Spleen (tissue), 11 donors: ENCODE results near the gene RHOBTB3. TPM values are rescaled to one million over a fixed set of nuclear protein-coding genes. Genes with fewer than 3 reads are reported as not detected.

ENCODE experiments used
- DNase-seq: peaks from one replicate; pipeline ENCODE4 v3.0.0-alpha.2; 2020
- H3K27ac ChIP-seq, 8 donors: fragments of 200-600 bp; sonication (generic) in 7 of 8; 1 replicate in 4 of 8; 2 replicates in 4 of 8; pipeline versions ENCODE4 v1.5.0 to v1.8.0; 2016 to 2021; ENCODE audit warnings: inconsistent platforms in 4 of 8, mild to moderate bottlenecking in 4 of 8, moderate library complexity in 1 of 8
- H3K27me3 ChIP-seq, 7 donors: fragments of 200-600 bp; sonication (generic) in 6 of 7; replicated peaks in 1 of 7; 1 replicate in 4 of 7; 2 replicates in 3 of 7; pipeline versions ENCODE4 v1.5.0 to v1.8.0; 2016 to 2021; ENCODE audit warnings: inconsistent platforms in 3 of 7, mild to moderate bottlenecking in 1 of 7
- H3K36me3 ChIP-seq, 6 donors: fragments of 200-600 bp; sonication (generic) in 5 of 6; 1 replicate in 4 of 6; 2 replicates in 2 of 6; pipeline versions ENCODE4 v1.5.0 to v1.8.0; 2016 to 2021; ENCODE audit warnings: inconsistent platforms in 2 of 6
- H3K4me1 ChIP-seq, 6 donors: fragments of 200-600 bp; sonication (generic) in 5 of 6; 1 replicate in 3 of 6; 2 replicates in 3 of 6; pipeline versions ENCODE4 v1.5.0 to v1.8.0; 2016 to 2021; ENCODE audit warnings: inconsistent platforms in 3 of 6
- H3K4me3 ChIP-seq, 8 donors: fragments of 200-600 bp; sonication (generic) in 7 of 8; 1 replicate in 4 of 8; 2 replicates in 4 of 8; pipeline versions ENCODE4 v1.5.0 to v1.8.0; 2016 to 2021; ENCODE audit warnings: inconsistent platforms in 4 of 8, mild to moderate bottlenecking in 4 of 8, moderate library complexity in 2 of 8
- H3K9me3 ChIP-seq, 8 donors: fragments of 200-600 bp; sonication (generic) in 7 of 8; 1 replicate in 4 of 8; 2 replicates in 4 of 8; pipeline versions ENCODE4 v1.5.0 to v1.8.0; 2016 to 2021; ENCODE audit warnings: inconsistent platforms in 4 of 8
- CTCF ChIP-seq, 11 experiments: fragments of 200-600 bp in 7 of 11; fragments of 450-650 bp in 4 of 11; sonication (generic) in 4 of 11; IDR thresholded peaks in 8 of 11; conservative IDR thresholded peaks in 3 of 11; 1 replicate in 7 of 11; 2 replicates in 4 of 11; pipeline versions ENCODE4 v1.4.0 to v1.8.0; 2016 to 2021; ENCODE audit warnings: antibody characterized with exemption in 11 of 11, inconsistent platforms in 4 of 11, mild to moderate bottlenecking in 1 of 11
- POLR2A ChIP-seq, 3 donors: fragments of 450-650 bp; IDR thresholded peaks; one replicate each; pipeline ENCODE4 v1.5.1; 2017; ENCODE audit warnings: antibody characterized with exemption in 3 of 3, mild to moderate bottlenecking in 1 of 3
- POLR2AphosphoS5 ChIP-seq, 3 donors: sonication (generic); formaldehyde crosslinking; IDR thresholded peaks; one replicate each; pipeline ENCODE4 v1.5.1; 2017; ENCODE audit warnings: antibody characterized with exemption in 3 of 3
- WGBS, 5 donors: extraction: QIAGEN DNeasy Blood & Tissue Kit in 3 of 5; methylation state at CpG; one replicate each; pipeline versions ENCODE4 v1.1.5 to v1.1.7; 2013 to 2018; 5-methylcytosine and 5-hydroxymethylcytosine counted together
- intact Hi-C: fragments of 100-400 bp; cut with DNase I; formaldehyde crosslinking; loops from one replicate; pipeline ENCODE4 v1.15.0; 2023; ENCODE audit warnings: low total_unique reads
- polyA plus RNA-seq, 3 donors: library from polyadenylated mRNA; stranded (reverse); fragments of 200-250 nt; gene quantifications; one replicate each; pipeline ENCODE4 v1.2.1, GENCODE V29; 2013
- total RNA-seq, 7 donors: library from RNA; depleted of rRNA in 3 of 7; stranded (reverse); fragments of >200 nt in 3 of 7; fragmentation: NEBNext Ultra II Directional in 4 of 7; extraction: Animal tissue kit (Norgen Biotek cat#: 25700) in 4 of 7; gene quantifications; one replicate each; pipeline versions ENCODE4 v1.1.0 to v1.2.1, GENCODE V29; 2016 to 2021
- donor health status: healthy with polysubstance abuse.
- donor health status: DM: no; HTN: no; CAD: no; lungs with moderate emphysema.
- donor health status: DM: no; HTN: no; CAD: no.
- donor health status: Bipolar disorder and iron deficiency.
- donor health status: healthy.
- donor health status: DM: no; HTN: no; CAD: no.
- donor health status: DM: yes; HTN: yes; CAD: no.

The RHOBTB3 gene
- total and polyA plus RNA-seq, 10 donors, result 4.5 to 71.1 (median 38.4) TPM

GRCh38 chr5:95761771-95762651 lies 30.9 kb downstream of the RHOBTB3 start:
- H3K36me3 ChIP-seq, result peaks cover 0 to 28% (median 0%) of the 10 kb centered on the region in 6 donors
- H3K4me1 ChIP-seq, result peaks cover 13 to 46% (median 44%) of the 10 kb centered on the region in 6 donors
- no peak overlapping the region for H3K4me3 ChIP-seq
- no peaks in the 10 kb centered on the region for H3K9me3 ChIP-seq
- no peak for DNase-seq
- TF ChIP-seq POLR2A (IDR thresholded peaks at IDR 0.05) (no peak), POLR2AphosphoS5 (IDR thresholded peaks at IDR 0.05) (no peak), CTCF (IDR thresholded peaks at IDR 0.05 in 8 of 11, conservative IDR thresholded peaks at IDR 0.05 in 3 of 11) (no peak)
- WGBS, 5 donors, result 62 to 98% (median 88%) methylated on average over 1 of the region's 1 CpG
- H3K27me3 ChIP-seq, result no peaks in the 10 kb centered on the region
- intact Hi-C loops, result no loop called here
- peak overlapping the region in 5 of 8 donors; percentile 11 to 88 (median 84) for H3K27ac ChIP-seq

- DNase-seq, result no peak
- H3K27me3 ChIP-seq, result no peaks in the 10 kb centered on the region
- H3K4me3 ChIP-seq, result no peak overlapping the region
- intact Hi-C loops, result no loop called here
- WGBS, 5 donors, result 88 to 93% (median 90%) methylated on average over 5 of the region's 5 CpGs
- H3K36me3 ChIP-seq, result peaks cover 0 to 23% (median 0%) of the 10 kb centered on the region in 6 donors
- peak overlapping the region in 3 of 8 donors; percentile 37 to 88 (median 86) for H3K27ac ChIP-seq
- H3K4me1 ChIP-seq, result peaks cover 13 to 46% (median 44%) of the 10 kb centered on the region in 6 donors
- H3K9me3 ChIP-seq, result no peaks in the 10 kb centered on the region
- TF ChIP-seq CTCF (IDR thresholded peaks at IDR 0.05 in 8 of 11, conservative IDR thresholded peaks at IDR 0.05 in 3 of 11) (no peak), POLR2AphosphoS5 (IDR thresholded peaks at IDR 0.05) (no peak), POLR2A (IDR thresholded peaks at IDR 0.05) (no peak)
Measured at GRCh38 chr5:95762652-95763041, 31.5 kb downstream of the RHOBTB3 start.

DNA sequence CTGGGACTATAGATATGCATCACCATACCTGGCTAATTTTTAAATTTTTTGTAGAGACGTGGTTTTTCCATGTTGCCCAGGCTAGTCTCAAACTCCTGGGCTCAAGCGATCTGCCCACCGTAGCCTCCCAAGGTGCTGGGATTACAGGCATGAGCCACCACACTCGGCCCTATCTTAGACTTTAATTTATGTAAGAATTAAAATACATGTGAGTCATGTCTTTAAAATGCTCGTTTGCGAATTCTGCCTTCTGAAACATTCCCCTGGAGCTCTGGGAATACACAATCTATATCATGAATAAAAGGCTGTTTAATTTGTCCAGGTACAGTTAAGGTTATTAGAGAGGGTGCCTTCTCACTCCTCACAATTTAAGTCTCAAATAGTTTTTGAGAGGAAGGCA lies 32.8 kb downstream of the RHOBTB3 start:
- WGBS, 5 donors, result 92 to 97% (median 95%) methylated on average over 6 of the region's 6 CpGs
- H3K9me3 ChIP-seq, result no peaks in the 10 kb centered on the region
- no peak for TF ChIP-seq POLR2AphosphoS5 (IDR thresholded peaks at IDR 0.05)
- TF ChIP-seq CTCF (IDR thresholded peaks at IDR 0.05 in 8 of 11, conservative IDR thresholded peaks at IDR 0.05 in 3 of 11), result no peak
- no peak for TF ChIP-seq POLR2A (IDR thresholded peaks at IDR 0.05)
- H3K27me3 ChIP-seq, result no peaks in the 10 kb centered on the region
- DNase-seq, result no peak
- no peak overlapping the region for H3K4me3 ChIP-seq
- peaks cover 13 to 45% (median 43%) of the 10 kb centered on the region in 6 donors for H3K4me1 ChIP-seq
- intact Hi-C loops, result no loop called here
- no peak overlapping the region for H3K27ac ChIP-seq
- peaks cover 0 to 30% (median 4%) of the 10 kb centered on the region in 6 donors for H3K36me3 ChIP-seq

DNA sequence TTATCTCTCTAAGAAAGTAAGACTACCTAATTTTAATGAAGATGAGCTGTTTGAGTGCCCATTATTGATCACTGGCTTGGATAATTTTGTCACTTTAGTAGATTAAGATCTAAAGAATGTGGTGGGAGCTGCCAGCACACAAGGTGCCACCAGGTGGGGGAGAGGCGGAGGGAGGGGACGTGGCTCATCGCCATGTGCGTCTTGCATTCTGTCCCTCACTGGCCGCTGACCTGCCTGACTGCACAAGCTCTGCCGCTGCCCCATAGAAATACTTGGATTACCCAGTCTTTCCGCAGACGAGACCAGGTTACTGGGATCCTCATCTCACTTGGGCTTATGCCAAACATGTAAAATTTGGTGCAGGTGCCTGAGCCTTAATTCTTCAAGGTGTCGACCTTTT lies 37.6 kb downstream of the RHOBTB3 start:
- DNase-seq, result no peak
- Histone ChIP-seq H3K4me3 (no peak overlapping the region), H3K36me3 (peaks cover 0 to 41% (median 8%) of the 10 kb centered on the region in 6 donors), H3K9me3 (no peaks in the 10 kb centered on the region), H3K27me3 (no peaks in the 10 kb centered on the region), H3K4me1 (peaks cover 0 to 11% (median 1%) of the 10 kb centered on the region in 6 donors), H3K27ac (no peak overlapping the region)
- intact Hi-C loops, result no loop called here
- TF ChIP-seq POLR2A (IDR thresholded peaks at IDR 0.05), result no peak
- TF ChIP-seq POLR2AphosphoS5 (IDR thresholded peaks at IDR 0.05), result no peak
- TF ChIP-seq CTCF (IDR thresholded peaks at IDR 0.05 in 8 of 11, conservative IDR thresholded peaks at IDR 0.05 in 3 of 11), result no peak
- 95 to 96% (median 95%) methylated on average over 9 of the region's 9 CpGs for WGBS, 5 donors
